ENCODE data around the gene JAZF1.

GRCh38 chr7:28104041-28104541 lies 76.5 kb downstream of the JAZF1 start:
- TF ChIP-seq POLR2A (IDR thresholded peaks at IDR 0.05) (no peak), CTCF (IDR thresholded peaks at IDR 0.05) (no peak), EP300 (IDR thresholded peaks at IDR 0.05) (no peak)
